ENCODE data around the gene ASAP2.

The ASAP2 gene

GRCh38 chr2:9288233-9288632 lies 81.6 kb downstream of the ASAP2 start:
- H3K36me3 ChIP-seq: no peaks in the 10 kb centered on the region; the same call in 1 of the 2 replicates
- H3K4me3 ChIP-seq (ENCODE audit: low read depth, low read length): no peak overlapping the region
- no peak for DNase-seq
- H3K27me3 ChIP-seq (ENCODE audit: insufficient read depth, low read depth, severe bottlenecking): no peaks in the 10 kb centered on the region
- no peak for TF ChIP-seq CTCF (IDR thresholded peaks at IDR 0.05; ENCODE audit: low read depth, low read length)
- no peaks in the 10 kb centered on the region for H3K9me3 ChIP-seq (ENCODE audit: severe bottlenecking)
- H3K27ac ChIP-seq: no peak overlapping the region

- DNase-seq: no peak
- Histone ChIP-seq H3K27ac (no peak overlapping the region), H3K27me3 (ENCODE audit: insufficient read depth, low read depth, severe bottlenecking) (no peaks in the 10 kb centered on the region), H3K36me3 (no peaks in the 10 kb centered on the region; the same call in 1 of the 2 replicates), H3K9me3 (ENCODE audit: severe bottlenecking) (no peaks in the 10 kb centered on the region), H3K4me3 (ENCODE audit: low read depth, low read length) (no peak overlapping the region)
- TF ChIP-seq CTCF (IDR thresholded peaks at IDR 0.05; ENCODE audit: low read depth, low read length): no peak
Measured at GRCh38 chr2:9288681-9289338, 82.2 kb downstream of the ASAP2 start.

GRCh38 chr2:9291331-9291730 lies 84.7 kb downstream of the ASAP2 start:
- Histone ChIP-seq H3K36me3 (no peaks in the 10 kb centered on the region; the same call in 1 of the 2 replicates), H3K4me3 (ENCODE audit: low read depth, low read length) (no peak overlapping the region), H3K27ac (no peak overlapping the region), H3K27me3 (ENCODE audit: insufficient read depth, low read depth, severe bottlenecking) (no peaks in the 10 kb centered on the region), H3K9me3 (ENCODE audit: severe bottlenecking) (no peaks in the 10 kb centered on the region)
- DNase-seq: no peak
- no peak for TF ChIP-seq CTCF (IDR thresholded peaks at IDR 0.05; ENCODE audit: low read depth, low read length)

GRCh38 chr2:9291866-9292265 lies 85.3 kb downstream of the ASAP2 start:
- no peak for DNase-seq
- Histone ChIP-seq H3K27ac (no peak overlapping the region), H3K9me3 (ENCODE audit: severe bottlenecking) (no peaks in the 10 kb centered on the region), H3K27me3 (ENCODE audit: insufficient read depth, low read depth, severe bottlenecking) (no peaks in the 10 kb centered on the region), H3K4me3 (ENCODE audit: low read depth, low read length) (no peak overlapping the region), H3K36me3 (no peaks in the 10 kb centered on the region; the same call in 1 of the 2 replicates)
- no peak for TF ChIP-seq CTCF (IDR thresholded peaks at IDR 0.05; ENCODE audit: low read depth, low read length)

GRCh38 chr2:9292426-9292825 lies 85.8 kb downstream of the ASAP2 start:
- Histone ChIP-seq H3K36me3 (no peaks in the 10 kb centered on the region), H3K27ac (no peak overlapping the region), H3K27me3 (ENCODE audit: insufficient read depth, low read depth, severe bottlenecking) (no peaks in the 10 kb centered on the region), H3K9me3 (ENCODE audit: severe bottlenecking) (no peaks in the 10 kb centered on the region), H3K4me3 (ENCODE audit: low read depth, low read length) (no peak overlapping the region)
- DNase-seq: no peak
- TF ChIP-seq CTCF (IDR thresholded peaks at IDR 0.05; ENCODE audit: low read depth, low read length): no peak

- no peak overlapping the region for H3K4me3 ChIP-seq (ENCODE audit: low read depth, low read length)
- H3K27me3 ChIP-seq (ENCODE audit: insufficient read depth, low read depth, severe bottlenecking): no peaks in the 10 kb centered on the region
- H3K36me3 ChIP-seq: peaks cover 9% of the 10 kb centered on the region
- no peak for TF ChIP-seq CTCF (IDR thresholded peaks at IDR 0.05; ENCODE audit: low read depth, low read length)
- H3K27ac ChIP-seq: no peak overlapping the region
- H3K9me3 ChIP-seq (ENCODE audit: severe bottlenecking): no peaks in the 10 kb centered on the region
- DNase-seq: no peak
Measured at GRCh38 chr2:9294764-9295163, 88.2 kb downstream of the ASAP2 start.
